Measurements from ENCODE around the gene LRCOL1.

DNA sequence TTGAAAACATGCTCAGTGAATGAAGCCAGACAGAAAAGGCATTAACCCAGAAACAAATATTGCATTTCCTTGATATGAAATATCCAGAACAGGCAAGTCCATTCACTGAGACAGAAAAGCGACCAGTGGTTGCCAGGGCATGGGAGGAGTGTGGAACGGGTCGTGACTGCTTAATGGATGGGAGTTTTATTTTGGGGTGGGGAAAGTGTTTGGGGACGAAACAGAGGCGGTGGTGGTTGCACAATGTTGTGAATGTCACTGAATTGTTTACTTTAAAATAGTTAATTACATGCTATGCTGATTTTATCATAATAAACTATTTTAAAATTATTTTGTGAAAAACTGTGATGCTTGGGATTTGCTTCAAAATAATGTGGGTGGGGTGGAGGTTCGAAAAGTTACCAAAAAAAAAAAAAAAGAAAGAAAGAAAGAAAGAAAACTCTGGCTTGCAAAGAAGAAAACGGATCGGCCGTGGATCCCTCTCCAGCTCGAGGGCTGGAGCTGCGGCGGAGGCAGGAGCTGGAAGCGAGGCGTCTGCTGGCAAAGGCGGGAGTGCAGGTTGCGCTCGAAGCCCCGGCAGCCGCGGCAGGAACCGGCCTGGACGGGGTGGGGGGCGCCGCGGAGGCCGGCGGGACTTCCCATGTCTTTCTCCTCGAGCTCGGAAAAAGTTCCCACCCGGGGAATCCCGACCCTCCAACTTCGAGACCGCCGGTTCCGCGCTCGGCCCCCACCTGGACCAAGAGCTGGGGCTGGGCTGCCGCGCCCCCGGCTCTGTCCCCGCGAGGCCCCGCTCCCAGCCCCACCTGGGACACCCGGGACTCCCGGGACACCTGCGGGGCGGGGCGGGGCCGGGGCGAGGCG is 7.7 kb upstream of the LRCOL1 start:
- no peak for TF ChIP-seq POLR2AphosphoS5 (IDR thresholded peaks at IDR 0.05; ENCODE audit: low read depth, low read length)
- TF ChIP-seq POLR2A (IDR thresholded peaks at IDR 0.05; ENCODE audit: low read depth, low read length), result no peak
- TF ChIP-seq TAF1 (IDR thresholded peaks at IDR 0.05; ENCODE audit: low read depth, low read length), result no peak
